PC-9 (cell line): Measurements from ENCODE around the gene C11orf58. TPM values are rescaled to one million over a fixed set of nuclear protein-coding genes. Genes with fewer than 3 reads are reported as not detected.

Experiments used
- BruUV-seq: library from RNA; stranded (reverse); fragments of 400-500 nt; replicated peaks from 2 replicates; lab custom pipeline; 2021; lab: Mats Ljungman, UMichigan
- CTCF ChIA-PET: fragments of 300-600 bp; sonication (Branson Sonifier 250); formaldehyde crosslinking; loops from one replicate; lab custom pipeline; 2022; ENCODE audit warnings: antibody characterized with exemption; lab: Charles Lee
- POLR2A ChIA-PET: fragments of 300-600 bp; sonication (Branson Sonifier 250); formaldehyde crosslinking; loops from one replicate; lab custom pipeline; 2022; ENCODE audit warnings: antibody characterized with exemption; ENCODE audit not compliant: unreplicated experiment; lab: Charles Lee
- DNase-seq, 2 experiments: peaks; one replicate each; pipeline versions ENCODE4 v3.0.0 to v3.0.0-alpha.2; 2015 to 2022; ENCODE audit warnings: mixed read lengths in 1 of 2
- H2AFZ ChIP-seq: fragments of 200-600 bp; sonication (generic); 2 replicates; pipeline ENCODE4 v1.8.1; 2017; ENCODE audit warnings: antibody characterized with exemption
- H3F3A ChIP-seq: fragments of 200-600 bp; sonication (generic); 2 replicates; pipeline ENCODE4 v1.8.1; 2017; ENCODE audit warnings: antibody characterized with exemption, mild to moderate bottlenecking, low read depth; ENCODE audit not compliant: insufficient read depth
- H3K27ac ChIP-seq: fragments of 200-600 bp; sonication (generic); 2 replicates; pipeline ENCODE4 v1.6.1; 2016; ENCODE audit warnings: mixed run types
- H3K27me3 ChIP-seq: fragments of 200-600 bp; sonication (generic); 2 replicates; pipeline ENCODE4 v1.6.1; 2016; ENCODE audit warnings: low read depth, mixed run types; ENCODE audit not compliant: insufficient read depth
- H3K36me3 ChIP-seq: fragments of 200-600 bp; sonication (generic); 2 replicates; pipeline ENCODE4 v1.6.1; 2016; ENCODE audit warnings: low read depth, mixed run types
- H3K4me1 ChIP-seq: fragments of 200-600 bp; sonication (generic); replicated peaks from 2 replicates; pipeline ENCODE4 v1.6.1; 2016; ENCODE audit warnings: mixed run types; ENCODE audit not compliant: insufficient read depth
- H3K4me2 ChIP-seq: fragments of 200-600 bp; sonication (generic); 2 replicates; pipeline ENCODE4 v1.6.1; 2017; ENCODE audit warnings: mixed run types
- H3K4me3 ChIP-seq: fragments of 200-600 bp; sonication (generic); 2 replicates; pipeline ENCODE4 v1.6.1; 2016; ENCODE audit warnings: mixed run types
- H3K79me2 ChIP-seq: fragments of 200-600 bp; sonication (generic); 2 replicates; pipeline ENCODE4 v1.6.1; 2017; ENCODE audit warnings: low read depth, mixed run types
- H3K9me2 ChIP-seq: fragments of 200-600 bp; sonication (generic); 2 replicates; pipeline ENCODE4 v1.8.1; 2017; ENCODE audit warnings: mild to moderate bottlenecking; ENCODE audit not compliant: insufficient read depth
- H3K9me3 ChIP-seq: fragments of 200-600 bp; sonication (generic); 2 replicates; pipeline ENCODE4 v1.8.1; 2016; ENCODE audit warnings: low read depth; ENCODE audit not compliant: insufficient read depth
- H4K20me1 ChIP-seq: fragments of 200-600 bp; sonication (generic); 2 replicates; pipeline ENCODE4 v1.8.1; 2017; ENCODE audit not compliant: insufficient read depth
- EZH2 ChIP-seq: fragments of 200-600 bp; sonication (generic); IDR thresholded peaks from 2 replicates; pipeline ENCODE4 v1.8.0; 2017; ENCODE audit warnings: antibody characterized with exemption, low read depth
- intact Hi-C: fragments of 100-400 bp; cut with micrococcal nuclease; formaldehyde crosslinking; loops from one replicate; pipeline ENCODE4 v1.10.0; 2022; ENCODE audit not compliant: unreplicated experiment
- total RNA-seq: library from RNA; stranded (reverse); gene quantifications from 2 replicates; pipeline ENCODE4 v1.2.3, GENCODE V29; 2021
- TF ChIP-seq, protein P1 (sequence below): fragments of 200-600 bp; sonication (generic); conservative IDR thresholded peaks from 2 replicates; pipeline ENCODE4 v1.6.1; 2017; ENCODE audit warnings: mixed run types, antibody characterized with exemption, mild to moderate bottlenecking, moderate library complexity

C11orf58 gene
- total RNA-seq, 1 experiment from 2014 or later: 84.1 TPM

DNA sequence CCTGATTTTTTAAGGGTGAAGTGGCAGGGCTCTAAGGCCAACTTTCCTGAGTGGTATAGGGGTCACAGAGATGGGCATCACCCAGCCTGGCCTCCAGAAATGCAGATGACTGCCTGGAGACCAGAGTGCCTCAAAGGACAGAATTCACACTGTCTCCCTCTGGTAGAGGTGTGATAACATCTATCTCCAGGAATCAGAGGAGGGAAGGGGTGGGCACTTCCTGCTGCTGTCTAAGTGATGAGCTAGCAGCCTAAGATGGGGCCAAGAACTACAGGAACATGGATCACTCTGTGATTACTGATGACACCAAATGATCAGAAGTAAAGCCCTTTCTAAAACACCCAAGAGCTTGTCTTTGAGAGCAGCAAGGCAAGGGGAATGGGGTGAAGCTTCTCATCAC lies 61.9 kb downstream of the C11orf58 start:
- Histone ChIP-seq H3K36me3 (no peaks in the 10 kb centered on the region; the same call in 1 of the 2 replicates), H3K27me3 (no peaks in the 10 kb centered on the region), H3K4me1 (peaks cover 17% of the 10 kb centered on the region), H3K4me3 (no peak overlapping the region), H3K9me2 (no peaks in the 10 kb centered on the region), H3K4me2 (no peak overlapping the region), H2AFZ (no peak overlapping the region), H3K79me2 (no peaks in the 10 kb centered on the region), H3F3A (peaks cover 5% of the 10 kb centered on the region), H4K20me1 (no peaks in the 10 kb centered on the region), H3K9me3 (no peaks in the 10 kb centered on the region), H3K27ac (no peak overlapping the region)
- TF ChIP-seq EZH2: no peak
- TF ChIP-seq, protein P1, sequence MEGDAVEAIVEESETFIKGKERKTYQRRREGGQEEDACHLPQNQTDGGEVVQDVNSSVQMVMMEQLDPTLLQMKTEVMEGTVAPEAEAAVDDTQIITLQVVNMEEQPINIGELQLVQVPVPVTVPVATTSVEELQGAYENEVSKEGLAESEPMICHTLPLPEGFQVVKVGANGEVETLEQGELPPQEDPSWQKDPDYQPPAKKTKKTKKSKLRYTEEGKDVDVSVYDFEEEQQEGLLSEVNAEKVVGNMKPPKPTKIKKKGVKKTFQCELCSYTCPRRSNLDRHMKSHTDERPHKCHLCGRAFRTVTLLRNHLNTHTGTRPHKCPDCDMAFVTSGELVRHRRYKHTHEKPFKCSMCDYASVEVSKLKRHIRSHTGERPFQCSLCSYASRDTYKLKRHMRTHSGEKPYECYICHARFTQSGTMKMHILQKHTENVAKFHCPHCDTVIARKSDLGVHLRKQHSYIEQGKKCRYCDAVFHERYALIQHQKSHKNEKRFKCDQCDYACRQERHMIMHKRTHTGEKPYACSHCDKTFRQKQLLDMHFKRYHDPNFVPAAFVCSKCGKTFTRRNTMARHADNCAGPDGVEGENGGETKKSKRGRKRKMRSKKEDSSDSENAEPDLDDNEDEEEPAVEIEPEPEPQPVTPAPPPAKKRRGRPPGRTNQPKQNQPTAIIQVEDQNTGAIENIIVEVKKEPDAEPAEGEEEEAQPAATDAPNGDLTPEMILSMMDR: no peak
- ChIA-PET POLR2A (no interaction called here), CTCF (no interaction called here)
- DNase-seq: no peak
- BruUV-seq: no TSS peak
- intact Hi-C loops: no loop called here

DNA sequence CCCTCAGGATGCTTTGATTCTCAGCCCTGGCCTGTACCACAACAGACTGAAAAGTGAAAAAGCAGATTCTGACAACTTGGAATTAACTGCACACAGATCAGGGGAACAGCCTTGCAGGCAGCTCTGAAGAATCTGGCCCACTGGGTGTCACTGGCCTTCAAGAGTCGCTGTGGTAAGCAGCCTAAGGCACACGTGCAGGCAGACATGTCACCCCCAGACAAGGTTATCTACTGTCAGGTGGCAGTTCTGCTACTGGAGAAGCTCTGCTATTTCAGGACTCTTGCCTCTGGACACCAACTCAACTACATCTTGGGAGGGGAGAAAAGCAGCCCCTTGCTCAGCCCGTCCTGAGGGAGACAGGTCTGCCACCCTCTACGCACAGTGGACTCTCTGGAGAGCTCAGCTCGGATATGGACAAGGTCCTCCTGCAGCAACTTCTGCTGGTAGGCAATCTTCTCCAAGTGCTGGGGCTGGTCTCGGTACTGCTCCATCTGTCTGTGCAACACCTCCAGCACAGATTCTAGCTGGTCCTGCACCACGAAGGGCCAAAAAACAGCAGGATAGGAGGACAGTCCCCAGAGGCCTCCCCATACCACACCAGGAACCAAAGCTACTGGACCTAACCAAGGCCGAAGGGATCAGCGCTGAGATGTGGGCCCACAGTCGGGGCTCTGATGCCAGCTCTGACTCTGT lies 63.0 kb downstream of the C11orf58 start:
- Histone ChIP-seq H2AFZ (no peak overlapping the region), H3K27me3 (no peaks in the 10 kb centered on the region), H3K36me3 (no peaks in the 10 kb centered on the region; the same call in 1 of the 2 replicates), H3K9me3 (no peaks in the 10 kb centered on the region), H4K20me1 (no peaks in the 10 kb centered on the region), H3F3A (peaks cover 15% of the 10 kb centered on the region), H3K4me3 (no peak overlapping the region), H3K4me1 (peaks cover 27% of the 10 kb centered on the region), H3K79me2 (no peaks in the 10 kb centered on the region), H3K9me2 (no peaks in the 10 kb centered on the region), H3K27ac (no peak overlapping the region), H3K4me2 (no peak overlapping the region)
- TF ChIP-seq, protein P1: no peak
- TF ChIP-seq EZH2: no peak
- ChIA-PET CTCF (no interaction called here), POLR2A (interaction anchor here (0.7 kb wide), 1 partner anchor 29 kb away, joined by 3 read pairs; no protein-coding TSS in a partner anchor)
- intact Hi-C loops: no loop called here
- DNase-seq: no peak
- no TSS peak for BruUV-seq

DNA sequence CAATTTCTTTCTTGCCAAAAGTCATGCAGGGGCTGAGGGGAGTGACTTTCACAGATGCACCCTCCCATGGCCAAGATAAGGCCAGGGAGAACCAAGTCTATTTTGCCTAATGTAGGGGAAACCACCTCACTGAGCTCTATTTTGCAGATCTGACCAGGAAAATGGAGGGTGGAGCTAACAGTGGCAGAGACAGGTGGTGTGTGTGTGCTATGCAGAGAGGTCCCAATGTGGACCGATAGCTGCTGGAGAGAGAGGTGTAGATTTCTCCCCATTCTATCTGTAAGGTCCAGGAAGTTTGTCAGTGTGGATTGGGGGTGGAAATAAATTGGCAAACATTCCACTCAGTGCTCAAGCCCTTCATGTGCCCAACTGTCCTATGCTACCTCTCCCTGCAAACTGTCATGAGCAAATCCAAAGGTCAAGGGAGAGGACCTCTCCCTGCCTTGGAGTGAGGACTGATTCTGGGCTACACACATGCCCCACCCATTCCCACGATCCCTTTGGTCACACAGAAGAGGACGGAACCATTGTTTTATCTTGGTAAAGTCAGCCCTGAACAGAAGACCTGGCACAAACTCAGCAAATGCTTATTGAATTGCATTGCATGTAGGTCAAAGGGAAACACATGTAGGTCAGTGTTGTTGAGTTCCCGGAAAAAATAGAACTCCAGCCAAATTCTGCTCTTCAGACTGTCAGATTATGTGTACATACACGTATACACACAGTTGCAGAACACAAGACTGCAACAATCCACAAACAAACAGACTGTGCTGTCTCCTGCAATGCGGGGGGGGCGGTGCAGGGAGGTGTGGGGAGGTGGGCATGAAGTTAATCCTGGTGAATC lies 65.9 kb downstream of the C11orf58 start:
- no peak overlapping the region for H2AFZ ChIP-seq
- H3K9me3 ChIP-seq: no peaks in the 10 kb centered on the region
- H3K79me2 ChIP-seq: no peaks in the 10 kb centered on the region
- POLR2A ChIA-PET: interaction anchor here (0.5 to 0.7 kb wide), 2 partner anchors 90 to 1302 kb away, joined by 4 to 6 read pairs; partner anchors contain the start of gene SAAL1
- peaks cover 46% of the 10 kb centered on the region for H3K4me1 ChIP-seq
- H4K20me1 ChIP-seq: no peaks in the 10 kb centered on the region
- no peak overlapping the region; the same call in 1 of the 2 replicates for H3K4me2 ChIP-seq
- H3F3A ChIP-seq: peaks cover 29% of the 10 kb centered on the region
- BruUV-seq: no TSS peak
- no peaks in the 10 kb centered on the region for H3K9me2 ChIP-seq
- no peak for TF ChIP-seq EZH2
- TF ChIP-seq, protein P1: no peak
- no peak overlapping the region for H3K4me3 ChIP-seq
- H3K36me3 ChIP-seq: no peaks in the 10 kb centered on the region
- CTCF ChIA-PET: no interaction called here
- no peaks in the 10 kb centered on the region for H3K27me3 ChIP-seq
- H3K27ac ChIP-seq: peak overlapping the region; percentile 69
- DNase-seq: no peak
- intact Hi-C loops: no loop called here
